HPDE6-E6E7 (cell line): ENCODE data around the gene CLDN4.
"Not testable (repeated sequence)": the region's sequence is repeated elsewhere in the genome, so short reads cannot be mapped to it uniquely, and the experiment has no call there.

Experiments
- DNase-seq: peaks from one replicate; pipeline ENCODE4 v3.0.0; 2011; ENCODE audit warnings: missing footprints; ENCODE audit errors: extremely low spot score

Gene CLDN4

GRCh38 chr7:73842067-73842976, 11.5 kb downstream of the CLDN4 start, which contains the start of gene METTL27:
TSS of gene METTL27 (minus strand) at chr7:73842516. CDS start at chr7:73842140, 376 bp downstream.
- DNase-seq, result peak; percentile 91

GRCh38 chr7:73844131-73844547, 13.3 kb downstream of the CLDN4 start:
- no peak for DNase-seq

GRCh38 chr7:73844848-73845460, 14.2 kb downstream of the CLDN4 start:
- DNase-seq, result no peak

GRCh38 chr7:73845701-73846195, 15.0 kb downstream of the CLDN4 start:
- not testable (repeated sequence) for DNase-seq

GRCh38 chr7:73847941-73848723, 17.3 kb downstream of the CLDN4 start:
- DNase-seq, result no peak

- DNase-seq, result peak; percentile 93
These were observed 20.0 kb downstream of the CLDN4 start for GRCh38 chr7:73850781-73851207.

- DNase-seq, result no peak
These were observed 20.9 kb downstream of the CLDN4 start for GRCh38 chr7:73851410-73852338.

- no peak for DNase-seq
These were observed 21.7 kb downstream of the CLDN4 start for GRCh38 chr7:73852500-73852899.

GRCh38 chr7:73856941-73857340, 26.1 kb downstream of the CLDN4 start:
- DNase-seq, result no peak

GRCh38 chr7:73858807-73859206, 28.0 kb downstream of the CLDN4 start:
- no peak for DNase-seq

- DNase-seq, result no peak
These were observed 30.1 kb downstream of the CLDN4 start, which contains the start of gene TMEM270 for GRCh38 chr7:73860859-73861258. TSS of gene TMEM270 (plus strand) at chr7:73861159. CDS start at chr7:73861195, 36 bp downstream.

GRCh38 chr7:73861305-73861704, 30.5 kb downstream of the CLDN4 start:
- no peak for DNase-seq

GRCh38 chr7:73864981-73865711, 34.4 kb downstream of the CLDN4 start:
- no peak for DNase-seq

- DNase-seq, result peak; percentile 34
These were observed 35.1 kb downstream of the CLDN4 start for GRCh38 chr7:73865738-73866445.

- DNase-seq, result no peak
These were observed 35.6 kb downstream of the CLDN4 start for GRCh38 chr7:73866446-73866767.

GRCh38 chr7:73869011-73869798, 38.4 kb downstream of the CLDN4 start:
- DNase-seq, result no peak

GRCh38 chr7:73870041-73870492, 39.3 kb downstream of the CLDN4 start:
- DNase-seq, result no peak

GRCh38 chr7:73871163-73872011, 40.6 kb downstream of the CLDN4 start:
- no peak for DNase-seq
